GM10847 (cell line): ENCODE measurements around the gene GRIN2B.

Source experiments
- POLR2A ChIP-seq: IDR thresholded peaks from 2 replicates; pipeline ENCODE4 v1.6.1; 2011; ENCODE audit not compliant: insufficient read length; ENCODE audit errors: extremely low read depth

Gene GRIN2B

DNA sequence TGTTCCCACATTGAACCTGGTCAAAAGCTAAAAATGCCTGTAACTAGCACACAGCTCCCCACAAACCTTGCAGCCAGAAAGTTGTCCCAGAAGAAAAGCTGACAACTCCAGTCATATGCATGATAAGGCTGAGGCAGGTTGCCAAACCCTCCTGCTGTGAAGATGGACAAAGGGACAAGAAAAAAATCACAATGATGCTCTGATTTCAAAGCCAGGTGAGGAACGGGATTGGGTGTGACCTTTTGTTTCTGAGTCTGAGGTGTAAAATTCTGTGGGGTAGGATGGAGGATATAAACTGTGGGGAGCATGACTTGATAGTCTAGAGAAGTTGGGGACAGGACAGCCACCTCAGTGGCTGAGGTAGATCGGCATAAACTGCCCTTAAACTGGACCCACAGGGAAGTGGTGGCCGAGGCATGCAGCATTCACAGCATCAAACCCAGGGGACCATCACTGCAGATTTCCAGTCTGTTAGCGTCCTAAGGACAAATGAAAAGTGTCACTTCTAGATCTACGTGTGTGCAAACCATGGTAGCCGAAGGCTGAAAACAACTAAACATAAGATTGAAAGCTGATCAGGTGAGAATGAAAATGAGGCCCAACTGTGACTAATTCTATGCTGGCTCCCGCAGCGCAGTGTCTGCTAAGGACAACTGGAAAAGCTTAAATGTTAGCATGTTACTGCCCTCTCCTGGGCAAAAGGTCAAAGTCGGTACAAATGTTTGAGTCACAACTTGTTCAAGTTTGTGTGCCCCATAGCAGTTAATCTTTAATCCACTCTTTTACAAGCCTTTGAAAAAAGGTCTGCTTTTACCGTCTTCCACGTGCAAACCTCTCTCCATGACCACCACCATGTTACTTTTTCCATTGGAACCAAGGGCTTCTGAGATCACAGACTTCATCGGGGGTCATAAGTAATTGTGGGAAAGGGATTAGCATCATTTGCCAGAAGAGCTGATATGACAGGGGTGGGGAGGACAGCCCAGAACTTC is 39.8 kb downstream of the GRIN2B start:
- TF ChIP-seq POLR2A = no peak

- TF ChIP-seq POLR2A = no peak
Observed at GRCh38 chr12:13940335-13940865, 41.0 kb downstream of the GRIN2B start.

DNA sequence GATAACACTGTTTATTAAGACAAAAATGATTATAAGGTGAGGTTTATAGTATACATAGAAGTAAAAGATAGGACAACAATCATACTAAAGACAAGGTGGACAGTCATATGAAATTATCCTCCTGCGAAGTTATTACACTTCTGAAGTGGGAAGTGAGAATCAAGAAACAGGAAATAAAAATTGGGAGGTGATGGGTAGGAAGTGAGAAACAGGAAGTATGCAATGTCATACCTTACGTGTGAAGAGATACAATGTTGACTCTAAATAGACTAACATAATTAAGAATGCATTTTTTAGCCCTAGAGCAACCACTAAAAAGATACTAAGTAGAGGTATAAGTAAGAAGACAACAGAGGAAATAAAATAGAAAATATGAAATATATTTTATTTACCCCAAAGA is 43.7 kb downstream of the GRIN2B start:
- no peak for TF ChIP-seq POLR2A

- TF ChIP-seq POLR2A = no peak
Observed at GRCh38 chr12:13935169-13935568, 46.2 kb downstream of the GRIN2B start.
